Measurements from ENCODE around the gene BMPR1A. TPM values are rescaled to one million over a fixed set of nuclear protein-coding genes. Genes with fewer than 3 reads are reported as not detected.

BMPR1A gene
- total and polyA plus RNA-seq, 9 of the 15 experiments (the other 6 are each of a cell fraction or from before 2014, with no cell fraction given) = 1.6 to 17.5 (median 9.1) TPM

- Histone ChIP-seq H3K4me3 (no peak overlapping the region), H3K36me3 (ENCODE audit: control insufficient read depth, insufficient read depth, low read length) (no peaks in the 10 kb centered on the region), H3K4me2 (ENCODE audit: insufficient read depth, low read length) (no peak overlapping the region), H3K9me3 (replicated peaks; ENCODE audit: control insufficient read depth, insufficient read depth, low read depth, low read length) (no peaks in the 10 kb centered on the region), H3K9me1 (ENCODE audit: control insufficient read depth, insufficient read depth, low read length) (no peaks in the 10 kb centered on the region), H3K9ac (ENCODE audit: insufficient read depth in 1 of 2, low read depth in 2 of 2, low read length in 2 of 2) (no peak overlapping the region), H3K27me3 (ENCODE audit: control insufficient read depth in 2 of 2, insufficient read depth in 2 of 2, low read length in 2 of 2) (no peaks in the 10 kb centered on the region), H2AFZ (ENCODE audit: low read depth, low read length) (no peak overlapping the region), H4K20me1 (replicated peaks; ENCODE audit: control insufficient read depth, insufficient read depth, low read length) (no peaks in the 10 kb centered on the region), H3K27ac (ENCODE audit: extremely low read depth, low read depth, low read length) (no peak overlapping the region), H3K4me1 (replicated peaks in 1 of 2; ENCODE audit: control insufficient read depth in 2 of 2, insufficient read depth in 2 of 2, low read length in 2 of 2) (no peaks in the 10 kb centered on the region), H3K79me2 (ENCODE audit: control insufficient read depth, insufficient read depth, low read length) (peaks cover 76% of the 10 kb centered on the region)
- 100% methylated on average over 1 of the region's 1 CpG for WGBS (ENCODE audit: insufficient coverage, low coverage, missing lambda C conversion rate)
- no peak for ATAC-seq
- DNase-seq (ENCODE audit: extremely low read depth in 1 of 4, low spot score in 3 of 4) = no peak
- no TSS peak for BruUV-seq (replicated peaks)
- intact Hi-C loops (cut with micrococcal nuclease) (no loop called here), in situ Hi-C loops (cut with MboI) (no loop called here)
- FAIRE-seq = no peak
- ChIA-PET CTCF (ENCODE audit: low intra/inter-chr PET ratio) (no interaction called here), POLR2A (no interaction called here)
- TF ChIP-seq NCOA6 (IDR thresholded peaks at IDR 0.05) (no peak), ZBTB9 (CRISPR knock-in tag; IDR thresholded peaks at IDR 0.05) (no peak), ZNF121 (CRISPR knock-in tag; conservative IDR thresholded peaks at IDR 0.05) (no peak), RBFOX2 (IDR thresholded peaks at IDR 0.05; ENCODE audit: low read depth, low read length) (no peak), DPF2 (IDR thresholded peaks at IDR 0.05) (no peak), KLF6 (CRISPR knock-in tag; IDR thresholded peaks at IDR 0.05; ENCODE audit: borderline replicate concordance) (no peak), CREM (IDR thresholded peaks at IDR 0.05; ENCODE audit: low read depth) (no peak)
These were observed 26.4 kb downstream of the BMPR1A start for GRCh38 chr10:86782701-86783418.

All from K562 (cell line).